ENCODE results near the gene MYO1B. TPM values are rescaled to one million over a fixed set of nuclear protein-coding genes. Genes with fewer than 3 reads are reported as not detected.

The MYO1B gene
- total and polyA plus RNA-seq, 2 of the 4 experiments (the other 2 are of a cell fraction) = 57.2 to 116 TPM

GRCh38 chr2:191432121-191432520, 186.9 kb downstream of the MYO1B start:
- Histone ChIP-seq H3K79me1 (ENCODE audit: low read depth in 1 of 2, low read length in 2 of 2) (no peaks in the 10 kb centered on the region), H3K4ac (ENCODE audit: low read depth, low read length) (no peak overlapping the region), H2BK120ac (ENCODE audit: low read depth, low read length) (no peak overlapping the region), H3K23ac (ENCODE audit: low read depth, low read length) (no peak overlapping the region), H3K18ac (ENCODE audit: low read depth, low read length) (no peak overlapping the region), H3K9me1 (ENCODE audit: insufficient read depth, low read length) (0 out of 2 replicates have a peak, but pooled peaks cover 3% of the 10 kb centered on the region), H3K4me2 (ENCODE audit: low read depth, low read length) (no peak overlapping the region), H3K27me3 (ENCODE audit: control insufficient read depth, insufficient read depth, low read length) (no peaks in the 10 kb centered on the region), H3K4me1 (ENCODE audit: control insufficient read depth, insufficient read depth, low read length) (0 out of 2 replicates have a peak, but pooled peaks cover 4% of the 10 kb centered on the region), H2BK5ac (ENCODE audit: low read depth, low read length, poor library complexity, severe bottlenecking) (no peak overlapping the region), H2BK15ac (ENCODE audit: low read depth, low read length) (no peak overlapping the region), H4K8ac (ENCODE audit: low read depth in 2 of 2, low read length in 2 of 2) (no peak overlapping the region), H3K27ac (ENCODE audit: insufficient read depth, low read length) (no peak overlapping the region), H2AK5ac (ENCODE audit: low read depth, low read length) (no peak overlapping the region), H2BK20ac (ENCODE audit: low read depth, low read length) (no peak overlapping the region), H4K91ac (ENCODE audit: insufficient read depth, low read depth, low read length) (no peak overlapping the region), H3K14ac (replicated peaks; ENCODE audit: low read depth, low read length) (no peak overlapping the region), H3K36me3 (ENCODE audit: control insufficient read depth, insufficient read depth, low read length) (no peaks in the 10 kb centered on the region), H2AK9ac (replicated peaks; ENCODE audit: low read depth, low read length, poor library complexity) (no peak overlapping the region), H3K4me3 (ENCODE audit: insufficient read depth, low read depth, low read length) (no peak overlapping the region), H4K5ac (ENCODE audit: low read depth, low read length) (no peak overlapping the region), H3K9me3 (ENCODE audit: control insufficient read depth, insufficient read depth, low read length) (no peaks in the 10 kb centered on the region), H3K9ac (ENCODE audit: low read depth, low read length) (no peak overlapping the region), H3K56ac (ENCODE audit: extremely low read depth, insufficient read depth, low read length) (no peak overlapping the region), H2AFZ (replicated peaks; ENCODE audit: low read length, poor library complexity) (no peak overlapping the region), H4K20me1 (ENCODE audit: insufficient read depth, low read length) (no peaks in the 10 kb centered on the region)
- CTCF ChIA-PET = interaction anchor here (0.6 kb wide), 1 partner anchor 73 kb away, joined by 5 read pairs; no protein-coding TSS in a partner anchor
- no TSS peak for BruUV-seq (replicated peaks)
- dilution Hi-C loops (cut with HindIII; ENCODE audit: low sequenced_read_pairs, unreplicated experiment) = no loop called here
- ATAC-seq (ENCODE audit: low read depth) (no peak), DNase-seq (peak; percentile 13)
- whole genome bisulfite sequencing, 2 experiments (ENCODE audit: extremely low coverage in 2 of 2, insufficient read length in 1 of 2) = no CpG with 5 or more reads among the region's 4 CpGs
- in situ Hi-C loops (cut with MboI; ENCODE audit: low sequenced_read_pairs) = no loop called here
- intact Hi-C loops (cut with micrococcal nuclease) = loop anchor here (5.0 kb wide), 1 partner anchor 40 kb away; no protein-coding TSS in a partner anchor
- POLR2A ChIA-PET (ENCODE audit: unreplicated experiment) = no interaction called here
- TF ChIP-seq ELK1 (IDR thresholded peaks at IDR 0.05; ENCODE audit: borderline replicate concordance, low read depth, low read length) (no peak), CTCF (conservative IDR thresholded peaks at IDR 0.05; ENCODE audit: low read depth, low read length) (no peak), USF2 (IDR thresholded peaks at IDR 0.05; ENCODE audit: low read depth, low read length) (no peak), POLR2A (IDR thresholded peaks at IDR 0.05; ENCODE audit: low read depth, low read length) (no peak), RAD21 (IDR thresholded peaks at IDR 0.05; ENCODE audit: low read length) (no peak), MAFK (IDR thresholded peaks at IDR 0.05; ENCODE audit: low read depth, low read length) (no peak), MAZ (IDR thresholded peaks at IDR 0.05; ENCODE audit: borderline replicate concordance, low read depth, low read length) (no peak), FOS (IDR thresholded peaks at IDR 0.05; ENCODE audit: low read depth, low read length) (no peak), NFE2L2 (IDR thresholded peaks at IDR 0.05; ENCODE audit: low read depth, low read length) (no peak), CEBPB (IDR thresholded peaks at IDR 0.05; ENCODE audit: low read depth, low read length) (no peak), CHD1 (IDR thresholded peaks at IDR 0.05; ENCODE audit: low read depth, low read length) (no peak), RCOR1 (IDR thresholded peaks at IDR 0.05; ENCODE audit: insufficient replicate concordance, low read length) (no peak)

Measured in IMR-90 (cell line).